ENCODE measurements around the gene TSKS. TPM values are rescaled to one million over a fixed set of nuclear protein-coding genes. Genes with fewer than 3 reads are reported as not detected.

TSKS gene
- total and polyA plus RNA-seq, 2 of the 13 experiments (the other 11 are each of a cell fraction or from before 2014, with no cell fraction given) = 0.03 TPM; not detected in 1

DNA sequence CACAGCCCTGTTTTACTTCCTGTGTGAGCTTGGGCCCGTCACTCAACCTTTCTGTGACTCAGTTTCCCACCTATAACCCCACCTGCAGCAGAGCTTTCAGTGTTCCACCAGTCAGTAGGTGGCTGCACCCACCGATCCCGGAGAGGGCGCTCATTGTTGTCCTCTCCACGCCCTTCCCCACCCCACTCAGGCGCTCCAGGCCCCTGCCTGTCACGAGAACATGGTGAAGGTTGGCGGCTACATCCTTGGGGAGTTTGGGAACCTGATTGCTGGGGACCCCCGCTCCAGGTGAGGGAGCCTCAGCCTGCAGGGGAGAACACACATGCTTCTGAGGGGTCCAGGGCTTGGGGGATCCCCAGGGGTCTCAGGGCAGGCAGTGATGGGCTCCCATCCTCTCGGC, 37.7 kb upstream of the TSKS start:
- in situ Hi-C loops (cut with HindIII; ENCODE audit: extremely low pct_ligation_motif_present, low pct_unique_long_range_greater_than_20kb) (no loop called here), intact Hi-C loops (cut with micrococcal nuclease; ENCODE audit: unreplicated experiment) (no loop called here)
- Histone ChIP-seq H2AFZ (ENCODE audit: low read length) (no peak overlapping the region), H3K27ac (ENCODE audit: extremely low read length, insufficient read depth, low read length) (no peak overlapping the region), H3K9me3 (ENCODE audit: low read length) (no peaks in the 10 kb centered on the region), H3K36me3 (replicated peaks in 1 of 2; ENCODE audit: control insufficient read depth in 1 of 2, insufficient read depth in 2 of 2, low read length in 2 of 2) (peaks cover 13 to 51% of the 10 kb centered on the region in 2 experiments; a peak in 4 of 5 replicates), H3K27me3 (ENCODE audit: control insufficient read depth in 1 of 2, insufficient read depth in 2 of 2, low read length in 2 of 2) (no peaks in the 10 kb centered on the region), H3K4me3 (replicated peaks in 1 of 3; ENCODE audit: insufficient read depth in 1 of 3, low read depth in 2 of 3, low read length in 3 of 3) (no peak overlapping the region), H4K20me1 (ENCODE audit: insufficient read depth, low read length) (no peaks in the 10 kb centered on the region), H3K4me1 (ENCODE audit: insufficient read depth, low read length) (no peaks in the 10 kb centered on the region), H3K4me2 (ENCODE audit: low read depth, low read length) (no peak overlapping the region), H3K9ac (ENCODE audit: insufficient read depth, low read depth, low read length) (no peak overlapping the region), H3K79me2 (ENCODE audit: insufficient read depth, low read length) (no peaks in the 10 kb centered on the region)
- POLR2A ChIA-PET = interaction anchor here (0.6 kb wide), 1 partner anchor 29 kb away, joined by 3 read pairs; no protein-coding TSS in a partner anchor
- BruUV-seq (replicated peaks) = no TSS peak
- no peak for ATAC-seq
- FAIRE-seq = no peak
- CTCF ChIA-PET (ENCODE audit: low intra/inter-chr PET ratio, low total read pairs) = no interaction called here
- no peak for DNase-seq (ENCODE audit: low spot score)
- WGBS (ENCODE audit: low lambda C conversion rate) = 94% methylated on average over 9 of the region's 10 CpGs
- TF ChIP-seq ZNF567 (CRISPR knock-in tag; IDR thresholded peaks at IDR 0.05; ENCODE audit: borderline replicate concordance) (no peak), FOXO1 (CRISPR knock-in tag; IDR thresholded peaks at IDR 0.05) (no peak), ZNF24 (IDR thresholded peaks at IDR 0.05) (no peak), ZNF333 (CRISPR knock-in tag; IDR thresholded peaks at IDR 0.05; ENCODE audit: borderline replicate concordance) (no peak), CEBPB (IDR thresholded peaks at IDR 0.05; ENCODE audit: borderline replicate concordance, low read depth, low read length) (no peak), NCOA5 (CRISPR knock-in tag; IDR thresholded peaks at IDR 0.05) (no peak), HOXA7 (CRISPR knock-in tag; IDR thresholded peaks at IDR 0.05) (no peak), FOXP1 (IDR thresholded peaks at IDR 0.05) (no peak), FOXP1 (CRISPR knock-in tag; IDR thresholded peaks at IDR 0.05) (no peak), ETV5 (CRISPR knock-in tag; IDR thresholded peaks at IDR 0.05; ENCODE audit: borderline replicate concordance) (no peak), HES4 (CRISPR knock-in tag; IDR thresholded peaks at IDR 0.05; ENCODE audit: borderline replicate concordance) (no peak), ZFAT (CRISPR knock-in tag; conservative IDR thresholded peaks at IDR 0.05) (no peak)
- TF ChIP-seq, protein P1, sequence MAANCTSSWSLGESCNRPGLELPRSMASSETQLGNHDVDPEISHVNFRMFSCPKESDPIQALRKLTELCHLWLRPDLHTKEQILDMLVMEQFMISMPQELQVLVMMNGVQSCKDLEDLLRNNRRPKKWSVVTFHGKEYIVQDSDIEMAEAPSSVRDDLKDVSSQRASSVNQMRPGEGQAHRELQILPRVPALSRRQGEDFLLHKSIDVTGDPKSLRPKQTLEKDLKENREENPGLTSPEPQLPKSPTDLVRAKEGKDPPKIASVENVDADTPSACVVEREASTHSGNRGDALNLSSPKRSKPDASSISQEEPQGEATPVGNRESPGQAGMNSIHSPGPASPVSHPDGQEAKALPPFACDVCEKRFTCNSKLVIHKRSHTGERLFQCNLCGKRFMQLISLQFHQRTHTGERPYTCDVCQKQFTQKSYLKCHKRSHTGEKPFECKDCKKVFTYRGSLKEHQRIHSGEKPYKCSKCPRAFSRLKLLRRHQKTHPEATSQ (CRISPR knock-in tag; IDR thresholded peaks at IDR 0.05; ENCODE audit: borderline replicate concordance) = no peak
- TF ChIP-seq, protein P2, sequence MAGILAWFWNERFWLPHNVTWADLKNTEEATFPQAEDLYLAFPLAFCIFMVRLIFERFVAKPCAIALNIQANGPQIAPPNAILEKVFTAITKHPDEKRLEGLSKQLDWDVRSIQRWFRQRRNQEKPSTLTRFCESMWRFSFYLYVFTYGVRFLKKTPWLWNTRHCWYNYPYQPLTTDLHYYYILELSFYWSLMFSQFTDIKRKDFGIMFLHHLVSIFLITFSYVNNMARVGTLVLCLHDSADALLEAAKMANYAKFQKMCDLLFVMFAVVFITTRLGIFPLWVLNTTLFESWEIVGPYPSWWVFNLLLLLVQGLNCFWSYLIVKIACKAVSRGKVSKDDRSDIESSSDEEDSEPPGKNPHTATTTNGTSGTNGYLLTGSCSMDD (CRISPR knock-in tag; IDR thresholded peaks at IDR 0.05) = no peak
- TF ChIP-seq, protein P3, sequence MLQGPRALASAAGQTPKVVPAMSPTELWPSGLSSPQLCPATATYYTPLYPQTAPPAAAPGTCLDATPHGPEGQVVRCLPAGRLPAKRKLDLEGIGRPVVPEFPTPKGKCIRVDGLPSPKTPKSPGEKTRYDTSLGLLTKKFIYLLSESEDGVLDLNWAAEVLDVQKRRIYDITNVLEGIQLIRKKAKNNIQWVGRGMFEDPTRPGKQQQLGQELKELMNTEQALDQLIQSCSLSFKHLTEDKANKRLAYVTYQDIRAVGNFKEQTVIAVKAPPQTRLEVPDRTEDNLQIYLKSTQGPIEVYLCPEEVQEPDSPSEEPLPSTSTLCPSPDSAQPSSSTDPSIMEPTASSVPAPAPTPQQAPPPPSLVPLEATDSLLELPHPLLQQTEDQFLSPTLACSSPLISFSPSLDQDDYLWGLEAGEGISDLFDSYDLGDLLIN (CRISPR knock-in tag; IDR thresholded peaks at IDR 0.05; ENCODE audit: borderline replicate concordance) = no peak
- TF ChIP-seq, protein P4, sequence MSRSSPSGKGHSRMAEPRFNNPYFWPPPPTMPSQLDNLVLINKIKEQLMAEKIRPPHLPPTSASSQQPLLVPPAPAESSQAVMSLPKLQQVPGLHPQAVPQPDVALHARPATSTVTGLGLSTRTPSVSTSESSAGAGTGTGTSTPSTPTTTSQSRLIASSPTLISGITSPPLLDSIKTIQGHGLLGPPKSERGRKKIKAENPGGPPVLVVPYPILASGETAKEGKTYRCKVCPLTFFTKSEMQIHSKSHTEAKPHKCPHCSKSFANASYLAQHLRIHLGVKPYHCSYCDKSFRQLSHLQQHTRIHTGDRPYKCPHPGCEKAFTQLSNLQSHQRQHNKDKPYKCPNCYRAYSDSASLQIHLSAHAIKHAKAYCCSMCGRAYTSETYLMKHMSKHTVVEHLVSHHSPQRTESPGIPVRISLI (CRISPR knock-in tag; IDR thresholded peaks at IDR 0.05; ENCODE audit: borderline replicate concordance) = no peak
- TF ChIP-seq, protein P5, sequence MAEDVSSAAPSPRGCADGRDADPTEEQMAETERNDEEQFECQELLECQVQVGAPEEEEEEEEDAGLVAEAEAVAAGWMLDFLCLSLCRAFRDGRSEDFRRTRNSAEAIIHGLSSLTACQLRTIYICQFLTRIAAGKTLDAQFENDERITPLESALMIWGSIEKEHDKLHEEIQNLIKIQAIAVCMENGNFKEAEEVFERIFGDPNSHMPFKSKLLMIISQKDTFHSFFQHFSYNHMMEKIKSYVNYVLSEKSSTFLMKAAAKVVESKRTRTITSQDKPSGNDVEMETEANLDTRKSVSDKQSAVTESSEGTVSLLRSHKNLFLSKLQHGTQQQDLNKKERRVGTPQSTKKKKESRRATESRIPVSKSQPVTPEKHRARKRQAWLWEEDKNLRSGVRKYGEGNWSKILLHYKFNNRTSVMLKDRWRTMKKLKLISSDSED (CRISPR knock-in tag; IDR thresholded peaks at IDR 0.05) = no peak
